Measurements from ENCODE around the gene FAM193B. TPM values are rescaled to one million over a fixed set of nuclear protein-coding genes. Genes with fewer than 3 reads are reported as not detected.

The FAM193B gene
- total RNA-seq, 1 donor, result 32.6 TPM

DNA sequence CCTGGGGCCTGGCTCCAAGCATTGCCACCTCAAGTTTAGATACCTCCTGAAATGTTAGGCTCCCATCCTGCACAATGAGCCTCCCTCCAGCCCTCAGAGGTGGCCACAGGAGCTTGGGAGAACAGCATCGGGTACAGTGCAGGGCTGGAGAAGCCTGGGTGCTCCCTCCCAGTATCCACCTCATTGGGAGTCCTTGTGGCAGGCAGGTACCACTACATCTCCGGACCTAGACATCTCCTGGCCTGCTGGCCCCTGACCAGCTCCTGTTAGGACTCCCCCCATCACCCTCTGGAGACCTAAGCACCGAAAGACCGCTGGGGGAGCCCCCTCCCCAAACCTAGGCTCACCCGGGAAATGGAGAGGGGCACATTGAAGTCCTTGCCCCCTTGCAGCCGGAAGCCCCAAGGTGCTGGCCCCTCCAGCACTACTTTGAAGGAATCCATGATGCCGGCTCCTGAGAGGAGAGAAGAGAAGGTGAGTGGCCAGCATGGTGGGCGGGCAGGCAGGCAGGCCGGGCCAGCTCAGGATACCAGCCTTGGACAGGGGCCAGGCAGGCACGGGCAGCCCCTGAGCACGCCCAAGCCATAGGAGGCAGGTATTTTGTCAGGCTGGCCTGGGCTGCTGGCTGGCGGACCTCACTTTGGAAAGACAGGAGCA, 58.2 kb downstream of the FAM193B start:
- Histone ChIP-seq H3K36me3 (ENCODE audit: insufficient read depth, low read length) (peaks cover 38% of the 10 kb centered on the region), H3K9me3 (ENCODE audit: low read depth, low read length) (no peaks in the 10 kb centered on the region), H4K20me1 (ENCODE audit: insufficient read depth, low read length) (peaks cover 48% of the 10 kb centered on the region), H2AFZ (ENCODE audit: low read length) (no peak overlapping the region), H3K4me1 (ENCODE audit: insufficient read depth, low read length) (peaks cover 54% of the 10 kb centered on the region), H3K4me2 (ENCODE audit: insufficient read depth, low read length) (peak overlapping the region; percentile 91), H3K27me3 (ENCODE audit: insufficient read depth, low read length) (no peaks in the 10 kb centered on the region), H3K4me3 (ENCODE audit: insufficient read depth, low read length) (peak overlapping the region; percentile 91), H3K79me2 (ENCODE audit: insufficient read depth, low read length) (peaks cover 49% of the 10 kb centered on the region), H3K27ac (ENCODE audit: low read depth, low read length) (peak overlapping the region; percentile 78)
- TF ChIP-seq, protein P1, sequence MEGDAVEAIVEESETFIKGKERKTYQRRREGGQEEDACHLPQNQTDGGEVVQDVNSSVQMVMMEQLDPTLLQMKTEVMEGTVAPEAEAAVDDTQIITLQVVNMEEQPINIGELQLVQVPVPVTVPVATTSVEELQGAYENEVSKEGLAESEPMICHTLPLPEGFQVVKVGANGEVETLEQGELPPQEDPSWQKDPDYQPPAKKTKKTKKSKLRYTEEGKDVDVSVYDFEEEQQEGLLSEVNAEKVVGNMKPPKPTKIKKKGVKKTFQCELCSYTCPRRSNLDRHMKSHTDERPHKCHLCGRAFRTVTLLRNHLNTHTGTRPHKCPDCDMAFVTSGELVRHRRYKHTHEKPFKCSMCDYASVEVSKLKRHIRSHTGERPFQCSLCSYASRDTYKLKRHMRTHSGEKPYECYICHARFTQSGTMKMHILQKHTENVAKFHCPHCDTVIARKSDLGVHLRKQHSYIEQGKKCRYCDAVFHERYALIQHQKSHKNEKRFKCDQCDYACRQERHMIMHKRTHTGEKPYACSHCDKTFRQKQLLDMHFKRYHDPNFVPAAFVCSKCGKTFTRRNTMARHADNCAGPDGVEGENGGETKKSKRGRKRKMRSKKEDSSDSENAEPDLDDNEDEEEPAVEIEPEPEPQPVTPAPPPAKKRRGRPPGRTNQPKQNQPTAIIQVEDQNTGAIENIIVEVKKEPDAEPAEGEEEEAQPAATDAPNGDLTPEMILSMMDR (IDR thresholded peaks at IDR 0.05; ENCODE audit: extremely low read depth, low read depth, low read length), result peak; percentile 38
- DNase-seq (ENCODE audit: insufficient read length, low spot score, missing footprints), result peak; percentile 96

DNA sequence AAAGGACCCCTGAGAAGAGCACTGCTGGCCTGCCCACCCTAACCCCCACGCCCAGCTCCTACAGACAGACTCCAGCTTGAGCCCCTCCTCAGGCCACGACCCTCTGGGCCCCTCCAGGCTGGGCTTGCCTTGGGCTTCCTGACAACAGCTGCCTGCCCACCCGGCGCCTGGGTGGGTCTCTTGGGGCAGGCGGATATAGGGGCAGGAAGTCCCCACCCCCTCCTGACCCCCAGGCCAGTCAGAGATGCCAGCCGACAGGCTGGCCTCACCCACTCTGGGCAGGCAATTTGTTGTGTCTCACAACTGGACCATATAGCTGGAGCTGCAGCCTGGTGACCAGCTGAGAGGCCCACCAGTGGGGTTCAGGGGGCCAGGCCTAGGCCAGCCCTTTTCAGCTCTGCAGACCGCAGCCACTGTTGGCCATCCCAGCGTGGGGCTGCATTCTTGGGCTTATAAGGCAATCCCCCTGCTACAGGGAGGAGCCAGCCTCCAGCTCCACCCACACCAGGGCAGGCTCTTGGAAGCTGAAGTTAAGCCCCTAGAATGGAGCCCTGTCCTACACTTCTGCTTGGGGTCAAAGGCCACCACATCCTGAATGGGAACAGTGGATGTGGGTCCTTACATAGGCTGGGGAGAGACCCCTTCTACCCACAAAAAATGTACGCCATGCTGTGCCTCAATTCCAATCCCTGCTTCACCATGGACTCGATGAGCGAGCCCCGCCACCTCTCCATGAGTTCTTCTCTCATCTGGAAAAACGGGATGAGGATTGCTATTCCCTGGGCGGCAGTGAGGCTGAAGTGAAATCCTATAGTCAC, 58.9 kb downstream of the FAM193B start:
- Histone ChIP-seq H3K27me3 (ENCODE audit: insufficient read depth, low read length) (no peaks in the 10 kb centered on the region), H3K4me2 (ENCODE audit: insufficient read depth, low read length) (peak overlapping the region; percentile 91), H4K20me1 (ENCODE audit: insufficient read depth, low read length) (peaks cover 55% of the 10 kb centered on the region), H3K79me2 (ENCODE audit: insufficient read depth, low read length) (peaks cover 56% of the 10 kb centered on the region), H3K27ac (ENCODE audit: low read depth, low read length) (peak overlapping the region; percentile 78), H3K9me3 (ENCODE audit: low read depth, low read length) (no peaks in the 10 kb centered on the region), H3K4me3 (ENCODE audit: insufficient read depth, low read length) (peak overlapping the region; percentile 91), H3K36me3 (ENCODE audit: insufficient read depth, low read length) (peaks cover 46% of the 10 kb centered on the region), H2AFZ (ENCODE audit: low read length) (no peak overlapping the region), H3K4me1 (ENCODE audit: insufficient read depth, low read length) (peaks cover 49% of the 10 kb centered on the region)
- peak; percentile 98 for DNase-seq (ENCODE audit: insufficient read length, low spot score, missing footprints)
- TF ChIP-seq, protein P1 (IDR thresholded peaks at IDR 0.05; ENCODE audit: extremely low read depth, low read depth, low read length), result no peak

DNA sequence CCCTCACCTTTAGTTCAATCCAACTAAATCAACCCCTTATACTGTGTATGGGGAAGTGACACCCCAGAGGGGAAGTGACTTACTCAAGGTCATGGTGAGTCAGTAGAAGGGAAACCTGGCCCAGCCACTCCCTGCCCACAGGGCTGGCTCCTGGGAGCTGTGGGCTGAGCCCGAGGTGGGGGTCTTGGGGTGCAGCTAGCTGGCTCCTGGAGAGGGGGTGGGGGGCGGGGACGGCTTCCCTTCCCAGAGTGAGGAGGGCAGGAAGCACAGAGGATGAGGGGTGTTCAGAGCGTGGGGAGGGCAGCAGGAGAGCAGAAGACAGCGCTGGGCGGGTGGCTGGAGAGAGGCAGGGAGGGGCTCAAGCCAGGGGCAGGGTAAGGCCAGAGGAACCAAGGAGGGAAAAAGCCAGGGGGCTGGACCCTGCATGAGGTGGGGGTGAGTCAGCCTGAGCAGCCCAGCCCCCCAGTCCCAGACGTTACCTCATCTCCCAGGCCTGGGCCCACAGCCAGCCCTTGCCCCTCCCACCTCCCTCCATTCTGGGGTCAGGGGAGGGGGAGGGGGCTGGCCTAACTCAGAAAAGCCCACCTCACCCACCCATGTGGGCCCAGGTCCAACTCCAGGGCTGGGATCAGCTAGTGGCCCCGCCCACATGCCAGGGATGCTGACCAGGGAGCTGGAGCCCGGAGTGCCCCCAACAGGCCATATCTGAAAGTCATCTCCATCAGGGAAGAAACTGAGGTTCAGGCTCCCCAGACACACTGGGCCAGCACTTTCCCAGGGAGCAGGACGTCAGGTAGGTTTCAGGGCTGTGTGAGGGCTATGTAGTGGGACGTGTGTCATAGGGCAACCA, 59.8 kb downstream of the FAM193B start:
- H4K20me1 ChIP-seq (ENCODE audit: insufficient read depth, low read length), result peaks cover 64% of the 10 kb centered on the region
- peak overlapping the region; percentile 91 for H3K4me3 ChIP-seq (ENCODE audit: insufficient read depth, low read length)
- H3K79me2 ChIP-seq (ENCODE audit: insufficient read depth, low read length), result peaks cover 64% of the 10 kb centered on the region
- H3K27me3 ChIP-seq (ENCODE audit: insufficient read depth, low read length), result no peaks in the 10 kb centered on the region
- TF ChIP-seq, protein P1 (IDR thresholded peaks at IDR 0.05; ENCODE audit: extremely low read depth, low read depth, low read length), result peak; percentile 46
- peak; percentile 100 for DNase-seq (ENCODE audit: insufficient read length, low spot score, missing footprints)
- no peak overlapping the region for H2AFZ ChIP-seq (ENCODE audit: low read length)
- peak overlapping the region; percentile 91 for H3K4me2 ChIP-seq (ENCODE audit: insufficient read depth, low read length)
- no peaks in the 10 kb centered on the region for H3K9me3 ChIP-seq (ENCODE audit: low read depth, low read length)
- peaks cover 55% of the 10 kb centered on the region for H3K36me3 ChIP-seq (ENCODE audit: insufficient read depth, low read length)
- peak overlapping the region; percentile 78 for H3K27ac ChIP-seq (ENCODE audit: low read depth, low read length)
- H3K4me1 ChIP-seq (ENCODE audit: insufficient read depth, low read length), result peaks cover 51% of the 10 kb centered on the region

Data from osteoblast (primary cell).